Fibroblast of skin of left quadriceps (primary cell): ENCODE measurements around the gene CLASP1.
"Not testable (repeated sequence)": the region's sequence is repeated elsewhere in the genome, so short reads cannot be mapped to it uniquely, and the experiment has no call there.

Experiments
- DNase-seq, 2 experiments: peaks; one replicate each; pipeline ENCODE4 v3.0.0-alpha.2; 2013; ENCODE audit warnings: low read depth in 2 of 2

CLASP1 gene

GRCh38 chr2:121475811-121476571, 173.3 kb downstream of the CLASP1 start:
- DNase-seq, result no peak

- DNase-seq, result no peak
Measured at GRCh38 chr2:121473512-121473911, 175.8 kb downstream of the CLASP1 start.

- no peak for DNase-seq
Measured at GRCh38 chr2:121472470-121472993, 176.7 kb downstream of the CLASP1 start.

- DNase-seq, result peak; percentile 69 to 71
Measured at GRCh38 chr2:121471532-121472469, 177.5 kb downstream of the CLASP1 start.

GRCh38 chr2:121470917-121471316, 178.3 kb downstream of the CLASP1 start:
- no peak for DNase-seq

GRCh38 chr2:121469356-121469755, 179.9 kb downstream of the CLASP1 start:
- DNase-seq, result no peak

GRCh38 chr2:121468936-121469335, 180.3 kb downstream of the CLASP1 start:
- DNase-seq, result no peak

- DNase-seq, result no peak
Measured at GRCh38 chr2:121459291-121459690, 190.0 kb downstream of the CLASP1 start.

- DNase-seq, result no peak
Measured at GRCh38 chr2:121456325-121456724, 192.9 kb downstream of the CLASP1 start.

- DNase-seq, result no peak
Measured at GRCh38 chr2:121455446-121455845, 193.8 kb downstream of the CLASP1 start.

GRCh38 chr2:121454549-121455090, 194.6 kb downstream of the CLASP1 start:
- no peak for DNase-seq

GRCh38 chr2:121451398-121451797, 197.9 kb downstream of the CLASP1 start:
- no peak for DNase-seq

GRCh38 chr2:121450301-121450700, 199.0 kb downstream of the CLASP1 start:
- DNase-seq, result no peak

- no peak for DNase-seq
Measured at GRCh38 chr2:121446647-121447241, 202.5 kb downstream of the CLASP1 start.

- DNase-seq, result no peak
Measured at GRCh38 chr2:121442889-121443288, 206.4 kb downstream of the CLASP1 start.

- not testable (repeated sequence) for DNase-seq
Measured at GRCh38 chr2:121438290-121438689, 211.0 kb downstream of the CLASP1 start.

GRCh38 chr2:121436918-121437317, 212.3 kb downstream of the CLASP1 start:
- DNase-seq, result no peak

- DNase-seq, result no peak
Measured at GRCh38 chr2:121435790-121436189, 213.5 kb downstream of the CLASP1 start.

- no peak for DNase-seq
Measured at GRCh38 chr2:121431214-121431613, 218.0 kb downstream of the CLASP1 start.

GRCh38 chr2:121429927-121430520, 219.2 kb downstream of the CLASP1 start:
- no peak for DNase-seq

GRCh38 chr2:121429119-121429903, 220.0 kb downstream of the CLASP1 start:
- peak; percentile 16 to 20 for DNase-seq
